Adrenal gland (tissue), 12 donors: Measurements from ENCODE around the gene UNC5C. TPM values are rescaled to one million over a fixed set of nuclear protein-coding genes. Genes with fewer than 3 reads are reported as not detected.
A peak's percentile ranks its signal among the peaks of the same experiment; 100 is the strongest.

Experiments used
- DNase-seq, 7 donors: peaks; one replicate each; pipeline ENCODE4 v3.0.0-alpha.2; 2019 to 2020
- H3K27ac ChIP-seq, 5 donors: fragments of 200-600 bp; sonication (generic) in 4 of 5; 1 replicate in 3 of 5; 2 replicates in 2 of 5; pipeline versions ENCODE4 v1.5.1 to v1.8.0; 2016 to 2020; ENCODE audit warnings: mild to moderate bottlenecking in 1 of 5
- H3K27me3 ChIP-seq: fragments of 200-600 bp; 2 replicates; pipeline ENCODE4 v1.8.0; 2021
- H3K36me3 ChIP-seq, 2 donors: fragments of 200-600 bp; replicated peaks in 1 of 2; 1 replicate in 1 of 2; 2 replicates in 1 of 2; pipeline versions ENCODE4 v1.5.1 to v1.8.0; 2018 to 2022
- H3K4me1 ChIP-seq, 2 donors: fragments of 200-600 bp; replicated peaks in 1 of 2; 1 replicate in 1 of 2; 2 replicates in 1 of 2; pipeline versions ENCODE4 v1.5.1 to v1.8.0; 2018 to 2021
- H3K4me3 ChIP-seq, 4 donors: fragments of 200-600 bp; sonication (generic) in 3 of 4; one replicate each; pipeline ENCODE4 v1.5.1; 2016 to 2018
- H3K9me3 ChIP-seq, 3 donors: fragments of 200-600 bp; sonication (generic) in 1 of 3; replicated peaks in 1 of 3; 1 replicate in 2 of 3; 2 replicates in 1 of 3; pipeline versions ENCODE4 v1.5.1 to v1.8.0; 2016 to 2021
- CTCF ChIP-seq, 6 experiments: fragments of 450-650 bp in 4 of 6; fragments of 200-600 bp in 2 of 6; sonication (generic) in 1 of 6; IDR thresholded peaks; 1 replicate in 5 of 6; 2 replicates in 1 of 6; pipeline versions ENCODE4 v1.5.1 to v1.8.0; 2016 to 2021; ENCODE audit warnings: antibody characterized with exemption in 6 of 6, mild to moderate bottlenecking in 2 of 6, moderate library complexity in 1 of 6
- POLR2A ChIP-seq, 2 donors: fragments of 450-650 bp; IDR thresholded peaks; one replicate each; pipeline ENCODE4 v1.6.1; 2017; ENCODE audit warnings: antibody characterized with exemption in 2 of 2, mild to moderate bottlenecking in 2 of 2, moderate library complexity in 1 of 2
- WGBS, 4 donors: extraction: QIAGEN DNeasy Blood & Tissue Kit in 2 of 4; methylation state at CpG; one replicate each; pipeline versions ENCODE4 v1.1.5 to v1.1.7; 2013 to 2017; 5-methylcytosine and 5-hydroxymethylcytosine counted together
- intact Hi-C, 2 donors: fragments of 100-400 bp; cut with DNase I; formaldehyde crosslinking; loops; one replicate each; pipeline versions ENCODE4 v1.14.1 to v1.15.0; 2022 to 2023
- polyA plus RNA-seq, 3 donors: library from polyadenylated mRNA; stranded (reverse); fragments of 200-250 nt in 2 of 3; fragments of 350-450 nt in 1 of 3; fragmentation: Illumina TruSeq in 1 of 3; extraction: RNeasy Lipid Tissue Mini Kit (QIAGEN cat#74804) in 1 of 3; gene quantifications; one replicate each; pipeline ENCODE4 v1.2.3, GENCODE V29; 2013 to 2014
- total RNA-seq, 9 donors: library from RNA; depleted of rRNA in 4 of 9; stranded (reverse); fragments of >200 nt in 4 of 9; fragments of 120-200 nt in 1 of 9; fragmentation: NEBNext Ultra II Directional in 1 of 9; extraction: Animal tissue kit (Norgen Biotek cat#: 25700) in 1 of 9; gene quantifications; one replicate each; pipeline versions ENCODE4 v1.1.0 to v1.2.4, GENCODE V29; 2013 to 2023
- donor health status: healthy with polysubstance abuse.
- donor health status: Bipolar disorder and iron deficiency.
- donor health status: DM: yes; HTN: yes; CAD: no.
- donor health status: DM: no; HTN: no; CAD: no.
- donor health status: DM: no; HTN: no; CAD: no.
- donor health status: DM: yes; HTN: yes; CAD: no.

Gene UNC5C
- total and polyA plus RNA-seq, 12 donors, result 4.7 to 33.5 (median 23.8) TPM

GRCh38 chr4:95165926-95166524, 382.7 kb downstream of the UNC5C start:
- 8 to 16% (median 13%) methylated on average over 3 of the region's 3 CpGs for WGBS, 4 donors
- Histone ChIP-seq H3K27me3 (no peaks in the 10 kb centered on the region), H3K4me1 (no peaks in the 10 kb centered on the region), H3K9me3 (no peaks in the 10 kb centered on the region), H3K27ac (no peak overlapping the region), H3K36me3 (no peaks in the 10 kb centered on the region), H3K4me3 (no peak overlapping the region)
- intact Hi-C loops, result loop anchor here in 1 of 2 donors (10.0 kb wide), 1 partner anchor 869 kb away; no protein-coding TSS in a partner anchor
- no peak for TF ChIP-seq POLR2A (IDR thresholded peaks at IDR 0.05)
- peak; percentile 64 to 79 (median 74) for TF ChIP-seq CTCF (IDR thresholded peaks at IDR 0.05)
- peak; percentile 27 to 68 (median 38) for DNase-seq

GRCh38 chr4:95162867-95163266, 385.9 kb downstream of the UNC5C start:
- WGBS, 4 donors, result 86 to 89% (median 88%) methylated on average over 6 of the region's 6 CpGs
- Histone ChIP-seq H3K36me3 (no peaks in the 10 kb centered on the region), H3K27ac (no peak overlapping the region), H3K27me3 (no peaks in the 10 kb centered on the region), H3K4me3 (no peak overlapping the region), H3K4me1 (no peaks in the 10 kb centered on the region), H3K9me3 (no peaks in the 10 kb centered on the region)
- intact Hi-C loops, result loop anchor here in 1 of 2 donors (10.0 kb wide), 1 partner anchor 872 kb away; no protein-coding TSS in a partner anchor
- TF ChIP-seq CTCF (IDR thresholded peaks at IDR 0.05), result no peak
- no peak for TF ChIP-seq POLR2A (IDR thresholded peaks at IDR 0.05)
- DNase-seq, result no peak

GRCh38 chr4:95161781-95162469, 386.8 kb downstream of the UNC5C start:
- TF ChIP-seq POLR2A (IDR thresholded peaks at IDR 0.05) (no peak), CTCF (IDR thresholded peaks at IDR 0.05) (no peak)
- WGBS, 4 donors, result 88 to 93% (median 90%) methylated on average over 8 to 12 of the region's 12 CpGs
- Histone ChIP-seq H3K4me3 (no peak overlapping the region), H3K4me1 (no peaks in the 10 kb centered on the region), H3K9me3 (no peaks in the 10 kb centered on the region), H3K27me3 (no peaks in the 10 kb centered on the region), H3K27ac (no peak overlapping the region), H3K36me3 (no peaks in the 10 kb centered on the region)
- intact Hi-C loops, result loop anchor here in 1 of 2 donors (10.0 kb wide), 1 partner anchor 873 kb away; no protein-coding TSS in a partner anchor
- no peak for DNase-seq

- Histone ChIP-seq H3K4me1 (no peaks in the 10 kb centered on the region), H3K36me3 (no peaks in the 10 kb centered on the region), H3K9me3 (no peaks in the 10 kb centered on the region), H3K4me3 (no peak overlapping the region), H3K27me3 (no peaks in the 10 kb centered on the region), H3K27ac (no peak overlapping the region)
- DNase-seq, result no peak
- TF ChIP-seq POLR2A (IDR thresholded peaks at IDR 0.05), result no peak
- no peak for TF ChIP-seq CTCF (IDR thresholded peaks at IDR 0.05)
- intact Hi-C loops, result no loop called here
- WGBS, 4 donors, result 86 to 92% (median 90%) methylated on average over 4 of the region's 4 CpGs
Measured at GRCh38 chr4:95159384-95159783, 389.4 kb downstream of the UNC5C start.
